A549 treated with GW870086 at 1 μM for 4 hours (cell line): ENCODE measurements around the gene ABI1. TPM values are rescaled to one million over a fixed set of nuclear protein-coding genes. Genes with fewer than 3 reads are reported as not detected.

Source experiments
- total RNA-seq: library from RNA; stranded (reverse); fragments of 200-300 nt; extraction: Qiagen RNA extraction; gene quantifications from 5 replicates; pipeline ENCODE4 v1.2.3, GENCODE V29; 2022; ENCODE audit warnings: low read depth

ABI1 gene
- 45.6 to 57.2 TPM (median 53.0 TPM) in 5 replicates for total RNA-seq

DNA sequence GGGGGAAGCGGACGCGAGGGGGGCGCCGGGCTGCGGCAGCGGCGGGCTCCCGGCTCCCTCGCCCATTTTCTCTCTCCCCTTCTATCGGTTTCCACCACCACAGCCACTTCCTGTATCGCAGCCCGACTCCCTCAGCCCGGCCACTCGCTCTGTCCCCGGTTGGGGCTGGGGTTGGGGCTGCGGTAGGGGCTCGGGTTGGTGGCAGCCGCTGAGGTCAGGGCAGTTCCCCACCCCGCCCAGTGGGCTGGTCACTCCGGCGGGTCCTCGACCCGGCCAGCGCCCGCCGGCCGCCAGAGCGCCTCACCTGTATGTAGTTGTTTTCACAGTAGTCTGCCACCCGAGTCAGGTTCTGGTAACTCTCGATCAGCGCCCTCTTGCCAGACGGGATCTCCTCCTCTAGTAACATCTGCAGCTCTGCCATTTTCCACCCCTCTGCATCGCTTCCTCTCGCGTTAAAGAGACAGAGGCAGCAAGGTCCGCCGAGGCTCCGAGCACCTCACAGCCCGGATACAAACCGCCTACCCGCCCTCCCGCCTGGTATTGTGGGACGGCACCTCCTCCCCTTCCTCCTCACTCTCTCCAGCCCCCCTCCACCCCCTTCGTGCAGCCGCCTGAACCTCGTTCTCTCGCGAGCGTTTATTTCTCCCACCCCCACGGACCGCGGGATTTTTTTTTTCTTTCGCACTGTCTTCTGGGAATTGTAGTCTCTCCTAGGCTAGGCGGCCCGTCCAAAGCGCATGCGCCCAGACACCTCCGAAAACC is at the start of gene ABI1:
TSS of gene ABI1 (minus strand) at position 516 of the 762 bp plus-strand sequence. CDS start at position 421, 95 bp downstream.

DNA sequence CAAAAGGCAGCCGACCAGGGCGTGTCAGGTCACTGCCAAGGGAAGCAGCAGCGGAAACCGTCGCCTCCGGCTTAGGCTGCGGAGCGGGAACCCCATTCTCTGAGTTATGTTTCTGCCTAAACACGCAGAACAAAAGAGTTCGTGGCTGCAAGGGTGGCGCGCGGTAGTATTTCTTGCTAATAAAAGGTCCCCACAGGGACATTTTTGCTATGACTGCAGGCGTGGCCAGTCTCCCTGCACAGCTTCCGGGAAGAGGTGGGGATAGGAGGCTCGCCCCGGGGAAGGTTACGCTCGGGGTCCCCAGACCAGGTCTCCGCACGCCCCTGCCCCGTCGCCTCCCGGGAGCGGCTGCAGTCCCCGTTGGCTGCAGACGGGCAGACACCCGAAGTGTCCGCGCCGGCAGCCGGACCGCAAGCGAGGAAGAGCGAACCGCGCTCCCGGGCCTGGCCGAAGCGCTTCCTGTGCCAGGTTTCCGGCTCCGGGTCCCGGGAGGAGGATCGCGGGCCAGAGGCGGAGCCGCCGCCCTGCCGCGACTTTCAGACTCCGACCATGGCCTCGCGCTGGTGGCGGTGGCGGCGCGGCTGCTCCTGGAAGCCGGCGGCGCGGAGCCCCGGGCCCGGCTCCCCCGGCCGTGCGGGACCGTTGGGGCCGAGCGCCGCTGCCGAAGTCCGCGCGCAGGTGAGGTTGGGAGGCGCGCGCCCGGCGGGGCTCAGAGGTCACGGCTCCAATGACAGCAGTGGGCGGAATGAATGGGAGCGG is 163.4 kb downstream of the ABI1 start, which contains the start of gene PDSS1:
TSS of gene PDSS1 (plus strand) at position 539 of the 759 bp plus-strand sequence. CDS start at position 550, 11 bp downstream.

Other genes with a start within 250 kb of the ABI1 start
- gene PDSS1, start 163.3 kb downstream of the ABI1 start, total RNA-seq = 14.4 to 18.8 TPM (median 15.9 TPM) in 5 replicates
- 2.0 to 3.3 TPM (median 2.6 TPM) in 5 replicates for gene ANKRD26, start 239.5 kb upstream of the ABI1 start, total RNA-seq